ENCODE results near the gene UBE2D1. TPM values are rescaled to one million over a fixed set of nuclear protein-coding genes. Genes with fewer than 3 reads are reported as not detected.

UBE2D1 gene
- total RNA-seq, 1 donor: 20.3 TPM

DNA sequence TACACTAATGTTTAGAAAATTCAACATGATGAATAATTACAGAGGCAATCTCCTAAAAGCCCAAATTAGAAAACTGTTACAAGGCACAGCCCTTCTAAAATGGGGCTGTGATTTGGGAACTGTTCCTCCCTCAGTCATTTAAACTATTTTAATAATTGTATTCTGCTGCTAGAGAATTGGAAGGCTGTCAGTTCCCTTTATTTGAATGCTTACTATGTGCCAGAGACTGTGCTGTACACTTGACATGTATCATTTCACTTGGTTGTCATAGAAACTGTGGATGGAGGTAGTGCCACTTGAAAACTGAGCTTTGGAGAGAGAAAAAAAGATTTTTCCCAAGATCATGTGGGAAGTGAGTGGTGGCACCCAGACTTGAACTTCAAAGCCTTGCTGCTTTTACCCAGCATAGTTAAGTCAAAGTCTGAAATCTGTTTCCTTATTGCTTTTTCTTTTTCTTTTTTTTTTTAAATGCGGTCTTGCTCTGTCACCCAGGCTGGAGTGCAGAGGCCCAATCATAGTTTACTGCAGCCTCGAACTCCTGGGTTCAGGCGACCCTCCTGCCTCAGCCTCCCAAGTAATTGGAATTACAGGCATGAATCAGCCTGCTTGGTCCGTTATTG is 23.6 kb downstream of the UBE2D1 start:
- Histone ChIP-seq H3K27me3 (ENCODE audit: insufficient read depth, low read length) (no peaks in the 10 kb centered on the region), H3K4me3 (ENCODE audit: insufficient read depth, low read length) (no peak overlapping the region), H3K9me3 (ENCODE audit: low read depth, low read length) (no peaks in the 10 kb centered on the region), H3K79me2 (ENCODE audit: insufficient read depth, low read length) (peaks cover 12% of the 10 kb centered on the region), H3K36me3 (ENCODE audit: insufficient read depth, low read length) (no peaks in the 10 kb centered on the region), H4K20me1 (ENCODE audit: insufficient read depth, low read length) (peaks cover 6% of the 10 kb centered on the region), H3K27ac (ENCODE audit: low read depth, low read length) (no peak overlapping the region), H2AFZ (ENCODE audit: low read length) (no peak overlapping the region), H3K4me2 (ENCODE audit: insufficient read depth, low read length) (no peak overlapping the region), H3K4me1 (ENCODE audit: insufficient read depth, low read length) (no peaks in the 10 kb centered on the region)
- TF ChIP-seq, protein P1, sequence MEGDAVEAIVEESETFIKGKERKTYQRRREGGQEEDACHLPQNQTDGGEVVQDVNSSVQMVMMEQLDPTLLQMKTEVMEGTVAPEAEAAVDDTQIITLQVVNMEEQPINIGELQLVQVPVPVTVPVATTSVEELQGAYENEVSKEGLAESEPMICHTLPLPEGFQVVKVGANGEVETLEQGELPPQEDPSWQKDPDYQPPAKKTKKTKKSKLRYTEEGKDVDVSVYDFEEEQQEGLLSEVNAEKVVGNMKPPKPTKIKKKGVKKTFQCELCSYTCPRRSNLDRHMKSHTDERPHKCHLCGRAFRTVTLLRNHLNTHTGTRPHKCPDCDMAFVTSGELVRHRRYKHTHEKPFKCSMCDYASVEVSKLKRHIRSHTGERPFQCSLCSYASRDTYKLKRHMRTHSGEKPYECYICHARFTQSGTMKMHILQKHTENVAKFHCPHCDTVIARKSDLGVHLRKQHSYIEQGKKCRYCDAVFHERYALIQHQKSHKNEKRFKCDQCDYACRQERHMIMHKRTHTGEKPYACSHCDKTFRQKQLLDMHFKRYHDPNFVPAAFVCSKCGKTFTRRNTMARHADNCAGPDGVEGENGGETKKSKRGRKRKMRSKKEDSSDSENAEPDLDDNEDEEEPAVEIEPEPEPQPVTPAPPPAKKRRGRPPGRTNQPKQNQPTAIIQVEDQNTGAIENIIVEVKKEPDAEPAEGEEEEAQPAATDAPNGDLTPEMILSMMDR (IDR thresholded peaks at IDR 0.05; ENCODE audit: extremely low read depth, low read depth, low read length): no peak
- DNase-seq (ENCODE audit: insufficient read length, low spot score, missing footprints): no peak

DNA sequence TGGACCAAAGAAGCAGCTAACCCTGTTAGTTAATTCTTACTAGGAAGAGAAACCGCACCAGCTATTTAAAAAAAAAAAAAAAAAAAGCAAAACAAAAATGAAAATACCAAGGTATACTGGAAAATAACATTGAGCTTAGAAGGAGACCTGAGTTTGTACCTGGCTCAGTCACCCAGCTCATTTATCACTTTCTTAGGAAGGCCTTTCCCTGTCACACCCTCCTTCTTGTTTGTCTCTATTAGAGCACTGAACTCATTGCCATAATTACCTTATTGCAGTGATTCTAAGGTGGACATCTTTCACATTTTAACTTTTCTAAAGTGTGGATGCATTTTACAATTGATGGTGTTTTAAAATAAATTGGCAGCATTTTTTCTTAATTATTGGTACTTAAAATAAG is 24.1 kb downstream of the UBE2D1 start:
- no peak for DNase-seq (ENCODE audit: insufficient read length, low spot score, missing footprints)
- H3K4me2 ChIP-seq (ENCODE audit: insufficient read depth, low read length): no peak overlapping the region
- no peak overlapping the region for H2AFZ ChIP-seq (ENCODE audit: low read length)
- H3K4me3 ChIP-seq (ENCODE audit: insufficient read depth, low read length): no peak overlapping the region
- no peaks in the 10 kb centered on the region for H3K27me3 ChIP-seq (ENCODE audit: insufficient read depth, low read length)
- H3K27ac ChIP-seq (ENCODE audit: low read depth, low read length): no peak overlapping the region
- no peaks in the 10 kb centered on the region for H3K9me3 ChIP-seq (ENCODE audit: low read depth, low read length)
- peaks cover 6% of the 10 kb centered on the region for H4K20me1 ChIP-seq (ENCODE audit: insufficient read depth, low read length)
- H3K4me1 ChIP-seq (ENCODE audit: insufficient read depth, low read length): no peaks in the 10 kb centered on the region
- peaks cover 12% of the 10 kb centered on the region for H3K79me2 ChIP-seq (ENCODE audit: insufficient read depth, low read length)
- no peaks in the 10 kb centered on the region for H3K36me3 ChIP-seq (ENCODE audit: insufficient read depth, low read length)
- TF ChIP-seq, protein P1 (IDR thresholded peaks at IDR 0.05; ENCODE audit: extremely low read depth, low read depth, low read length): no peak

DNA sequence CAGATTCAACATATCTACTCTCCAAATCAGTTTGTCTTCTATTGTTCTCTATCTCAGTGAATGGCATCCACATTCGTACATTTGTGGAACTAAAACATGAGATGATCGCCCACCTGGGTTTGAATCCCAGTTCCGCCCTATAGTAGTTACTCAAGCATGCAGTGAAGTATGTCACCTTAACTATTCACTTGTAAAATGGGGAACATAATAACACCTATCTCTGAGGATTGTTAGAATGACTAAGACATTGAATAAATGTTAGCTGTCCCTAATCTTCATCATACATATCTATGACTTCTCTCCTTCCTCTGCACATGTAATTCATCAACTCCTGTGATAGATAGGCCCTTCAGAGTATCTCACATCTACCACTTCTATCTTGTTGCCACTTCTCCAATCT is 24.7 kb downstream of the UBE2D1 start:
- no peaks in the 10 kb centered on the region for H3K9me3 ChIP-seq (ENCODE audit: low read depth, low read length)
- H3K4me2 ChIP-seq (ENCODE audit: insufficient read depth, low read length): no peak overlapping the region
- TF ChIP-seq, protein P1 (IDR thresholded peaks at IDR 0.05; ENCODE audit: extremely low read depth, low read depth, low read length): no peak
- H4K20me1 ChIP-seq (ENCODE audit: insufficient read depth, low read length): peaks cover 6% of the 10 kb centered on the region
- H3K36me3 ChIP-seq (ENCODE audit: insufficient read depth, low read length): no peaks in the 10 kb centered on the region
- H3K79me2 ChIP-seq (ENCODE audit: insufficient read depth, low read length): peaks cover 12% of the 10 kb centered on the region
- H3K4me1 ChIP-seq (ENCODE audit: insufficient read depth, low read length): no peaks in the 10 kb centered on the region
- no peak for DNase-seq (ENCODE audit: insufficient read length, low spot score, missing footprints)
- H2AFZ ChIP-seq (ENCODE audit: low read length): no peak overlapping the region
- H3K27me3 ChIP-seq (ENCODE audit: insufficient read depth, low read length): no peaks in the 10 kb centered on the region
- no peak overlapping the region for H3K4me3 ChIP-seq (ENCODE audit: insufficient read depth, low read length)
- H3K27ac ChIP-seq (ENCODE audit: low read depth, low read length): no peak overlapping the region

DNA sequence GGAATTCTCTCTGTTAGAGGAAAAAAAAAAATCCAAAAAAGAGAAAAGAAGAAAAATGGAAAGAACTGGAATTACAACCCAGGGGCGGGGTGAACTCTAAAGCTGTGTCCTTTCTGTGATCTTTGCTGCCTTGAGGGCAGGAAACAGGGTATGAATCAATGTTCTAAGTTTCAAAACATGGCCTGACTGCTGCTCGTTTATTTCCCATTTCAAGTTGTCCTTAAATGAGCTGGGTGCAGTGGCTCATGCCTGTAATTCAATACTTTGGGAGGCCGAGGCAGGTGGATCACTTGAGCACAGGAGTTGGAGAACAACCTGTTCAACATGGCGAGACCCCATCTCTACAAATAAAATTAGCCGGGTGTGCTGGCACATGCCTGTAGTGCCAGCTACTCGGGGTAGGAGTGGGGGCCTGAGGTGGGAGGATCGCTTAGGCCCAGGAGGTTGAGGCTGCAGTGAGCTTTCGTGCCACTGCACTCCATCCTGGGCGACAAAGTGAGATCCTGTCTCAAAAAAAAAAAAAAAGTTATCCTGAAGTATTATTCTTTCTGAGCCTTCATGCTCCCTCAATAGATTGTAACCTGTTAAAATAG is 25.7 kb downstream of the UBE2D1 start:
- Histone ChIP-seq H3K36me3 (ENCODE audit: insufficient read depth, low read length) (no peaks in the 10 kb centered on the region), H3K27me3 (ENCODE audit: insufficient read depth, low read length) (no peaks in the 10 kb centered on the region), H3K4me2 (ENCODE audit: insufficient read depth, low read length) (no peak overlapping the region), H2AFZ (ENCODE audit: low read length) (no peak overlapping the region), H3K4me1 (ENCODE audit: insufficient read depth, low read length) (no peaks in the 10 kb centered on the region), H3K9me3 (ENCODE audit: low read depth, low read length) (no peaks in the 10 kb centered on the region), H3K4me3 (ENCODE audit: insufficient read depth, low read length) (no peak overlapping the region), H3K27ac (ENCODE audit: low read depth, low read length) (no peak overlapping the region), H3K79me2 (ENCODE audit: insufficient read depth, low read length) (peaks cover 8% of the 10 kb centered on the region), H4K20me1 (ENCODE audit: insufficient read depth, low read length) (peaks cover 6% of the 10 kb centered on the region)
- no peak for DNase-seq (ENCODE audit: insufficient read length, low spot score, missing footprints)
- TF ChIP-seq, protein P1 (IDR thresholded peaks at IDR 0.05; ENCODE audit: extremely low read depth, low read depth, low read length): no peak

Data from osteoblast (primary cell).